GM19351 (cell line): Measurements from ENCODE around the gene ACOX3.
"Not testable (repeated sequence)": the region's sequence is repeated elsewhere in the genome, so short reads cannot be mapped to it uniquely, and the experiment has no call there.

Experiments
- ATAC-seq: cut with Tn5 transposase; IDR thresholded peaks from one replicate; pipeline ENCODE4 v1.9.1; 2021; ENCODE audit warnings: mild to moderate bottlenecking, moderate library complexity; ENCODE audit not compliant: unreplicated experiment

Gene ACOX3

DNA sequence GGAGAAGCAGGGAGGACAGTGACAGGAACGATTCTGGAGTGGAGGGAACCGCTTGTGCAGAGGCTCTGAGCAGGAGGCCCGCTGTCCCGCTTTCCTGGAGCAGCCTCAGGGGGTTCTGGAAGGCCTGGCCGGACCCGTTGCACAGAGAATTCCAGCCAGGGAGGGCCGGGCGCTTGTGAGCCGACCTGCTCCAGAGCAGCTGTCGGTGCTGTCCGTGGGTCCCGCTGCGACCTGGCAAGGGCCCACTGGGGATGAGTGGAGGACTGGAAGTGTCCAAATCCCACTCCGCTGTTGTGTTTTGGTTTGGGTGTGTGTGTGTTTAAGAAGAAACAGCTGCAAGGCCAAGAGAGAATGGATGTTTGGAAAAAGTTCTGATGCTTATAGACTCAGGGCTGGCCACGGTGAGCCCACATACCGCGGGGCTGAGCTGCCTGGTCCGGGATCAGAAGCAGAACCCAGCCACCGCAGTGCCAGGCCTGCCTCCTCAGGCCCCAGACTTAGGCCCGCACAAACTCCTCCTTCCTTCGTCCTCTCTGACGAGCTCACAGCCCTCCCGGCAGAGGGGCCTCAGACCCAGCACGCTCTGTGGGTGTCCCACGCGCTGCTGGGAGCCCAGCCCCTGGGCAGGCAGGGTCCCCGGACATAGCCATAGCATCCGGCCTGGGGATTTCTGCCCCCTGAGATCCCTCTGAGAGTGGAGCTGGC, 97.1 kb downstream of the ACOX3 start:
- no peak for ATAC-seq

DNA sequence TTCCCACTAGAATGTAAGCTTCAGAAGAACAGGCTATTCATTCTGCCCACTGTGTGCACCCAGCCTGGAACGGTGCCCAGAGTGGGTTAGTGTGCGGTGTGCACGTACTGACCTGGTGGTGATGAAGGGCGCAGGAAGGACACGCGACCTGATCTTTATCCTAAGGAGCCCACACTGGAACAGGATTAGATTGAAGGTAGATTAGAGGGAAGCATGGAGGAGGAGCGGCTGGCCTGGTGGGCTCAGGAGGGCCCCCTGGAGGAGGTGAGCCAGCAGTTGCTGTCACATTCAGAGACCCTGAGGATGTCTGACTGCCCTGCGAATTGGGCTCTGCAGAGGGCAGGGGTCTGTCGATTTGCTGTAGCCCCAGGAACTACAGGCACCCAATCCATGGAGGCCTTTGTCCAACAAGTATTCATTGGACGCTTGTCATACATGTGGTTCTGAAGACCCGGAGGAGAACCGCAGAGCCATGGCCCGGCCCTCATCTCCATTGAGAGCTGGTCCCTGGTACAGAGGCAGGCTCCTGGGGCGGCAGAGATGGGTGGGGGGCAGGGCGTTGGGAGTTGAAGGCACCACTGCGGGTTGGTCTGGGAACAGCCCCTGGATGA, 97.8 kb downstream of the ACOX3 start:
- no peak for ATAC-seq

DNA sequence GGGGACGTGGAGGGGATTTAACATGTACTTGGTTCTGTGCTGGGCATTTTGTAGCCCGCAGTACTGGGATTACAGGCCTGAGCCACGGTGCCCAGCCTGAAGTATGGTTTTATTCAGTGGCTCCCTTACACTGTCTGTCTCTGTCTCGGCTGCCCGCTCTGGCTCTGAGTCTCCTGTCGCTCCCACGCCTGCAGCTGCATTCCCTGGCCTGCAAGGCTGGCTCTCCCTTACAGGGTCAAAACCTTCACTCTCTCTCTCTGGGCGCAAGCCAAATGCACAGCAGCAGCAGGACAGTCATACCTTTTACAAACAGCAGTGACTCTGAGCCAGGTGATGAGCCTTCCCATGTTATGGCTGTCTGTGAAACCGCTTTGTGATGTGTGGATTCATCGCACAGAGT, 98.8 kb downstream of the ACOX3 start:
- ATAC-seq = no peak

DNA sequence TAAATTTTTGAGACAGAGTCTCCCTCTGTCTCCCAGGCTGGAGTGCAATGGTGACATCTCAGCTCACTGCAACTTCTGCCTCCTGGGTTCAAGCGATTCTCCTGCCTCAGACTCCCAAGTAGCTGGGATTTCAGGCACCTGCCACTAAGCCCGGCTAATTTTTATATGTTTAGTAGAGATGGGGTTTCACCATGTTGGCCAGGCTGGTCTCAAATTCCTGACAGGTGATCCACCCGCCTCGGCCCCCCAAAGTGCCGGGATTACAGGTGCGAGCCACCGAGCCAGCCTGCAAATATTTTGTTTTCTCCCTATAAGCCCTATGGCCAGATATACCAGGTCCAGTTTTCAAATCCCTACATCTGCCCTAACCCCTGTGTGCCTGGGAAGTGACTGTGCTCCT, 99.2 kb downstream of the ACOX3 start:
- ATAC-seq = not testable (repeated sequence)

DNA sequence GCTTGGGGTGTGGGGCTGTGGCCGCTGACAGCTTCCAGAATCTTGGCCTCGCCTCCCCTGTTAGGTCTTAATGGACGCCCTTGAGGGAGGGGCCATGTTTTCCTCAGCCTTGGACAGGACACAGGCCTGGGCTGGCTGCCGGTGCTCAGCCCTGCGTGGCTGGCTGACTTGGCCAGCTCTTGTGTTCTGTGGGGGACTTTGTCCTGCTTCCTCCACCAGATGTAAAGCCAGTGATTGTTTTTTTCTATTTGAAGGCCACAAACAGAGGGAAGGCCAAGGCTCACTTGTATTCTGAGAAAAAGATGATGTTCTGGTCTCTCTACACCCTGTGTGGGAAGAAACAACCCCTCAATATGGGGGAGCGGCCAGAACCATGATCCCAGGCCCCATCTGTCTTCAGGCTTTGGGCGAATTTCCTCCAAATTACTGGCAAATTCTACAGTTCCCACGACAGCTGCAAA, 99.7 kb downstream of the ACOX3 start:
- ATAC-seq = no peak

DNA sequence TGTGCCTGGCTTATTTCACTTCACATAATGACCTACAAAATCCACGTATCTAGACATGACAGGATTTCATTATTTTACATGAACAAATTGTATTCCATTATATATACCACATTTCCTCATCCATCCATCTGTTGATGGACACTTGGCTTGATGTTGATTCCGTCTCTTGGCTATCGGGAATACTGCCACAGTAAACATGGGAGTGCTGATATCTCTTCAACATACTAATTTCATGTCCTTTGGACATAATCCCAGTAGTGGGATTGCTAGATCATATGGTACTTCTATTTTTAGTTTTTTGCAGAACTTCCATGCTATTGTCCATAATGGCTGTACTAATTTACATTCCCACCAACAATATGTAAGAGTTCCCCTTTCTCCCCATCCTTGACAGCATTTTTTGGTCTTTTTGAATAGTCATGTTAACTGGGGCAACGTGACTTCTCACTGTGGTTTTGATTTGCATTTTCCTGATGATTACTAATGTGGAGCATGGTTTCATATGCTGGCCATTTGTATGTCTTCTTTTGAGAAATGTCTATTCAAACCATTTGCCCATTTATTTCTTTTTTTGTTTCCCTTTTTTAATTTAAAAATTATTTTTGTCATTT, 102.1 kb downstream of the ACOX3 start:
- ATAC-seq = no peak

DNA sequence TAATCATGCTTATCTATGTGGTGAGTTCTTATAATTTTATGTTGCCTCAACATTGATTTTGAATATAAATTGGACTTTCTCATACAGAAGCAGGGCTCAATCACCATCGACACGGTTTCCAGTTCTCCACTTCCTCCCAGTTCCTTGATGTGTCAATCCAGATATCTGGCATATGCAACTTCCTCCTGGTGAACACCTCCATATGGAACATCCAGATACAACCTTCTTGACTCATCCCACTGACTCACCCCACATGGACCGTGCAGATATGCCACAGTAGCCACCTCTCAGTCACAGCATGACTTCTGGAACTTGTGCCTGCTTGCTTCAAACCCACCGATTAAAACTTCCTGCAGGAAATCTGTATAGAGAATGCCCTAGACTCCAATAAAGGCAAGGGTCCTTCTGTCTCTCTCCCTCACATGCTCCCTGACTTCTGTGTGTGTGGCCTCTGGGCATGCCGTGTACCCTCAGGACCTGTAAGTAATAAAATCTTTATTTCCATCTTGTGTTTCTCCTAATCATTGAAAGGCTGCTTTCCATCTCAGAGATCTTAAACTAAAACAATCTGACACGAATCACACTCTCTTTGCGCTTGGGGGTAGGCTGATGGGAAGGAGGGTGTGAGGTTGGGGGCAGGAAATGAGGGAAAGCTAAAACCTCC, 104.0 kb downstream of the ACOX3 start:
- no peak for ATAC-seq

DNA sequence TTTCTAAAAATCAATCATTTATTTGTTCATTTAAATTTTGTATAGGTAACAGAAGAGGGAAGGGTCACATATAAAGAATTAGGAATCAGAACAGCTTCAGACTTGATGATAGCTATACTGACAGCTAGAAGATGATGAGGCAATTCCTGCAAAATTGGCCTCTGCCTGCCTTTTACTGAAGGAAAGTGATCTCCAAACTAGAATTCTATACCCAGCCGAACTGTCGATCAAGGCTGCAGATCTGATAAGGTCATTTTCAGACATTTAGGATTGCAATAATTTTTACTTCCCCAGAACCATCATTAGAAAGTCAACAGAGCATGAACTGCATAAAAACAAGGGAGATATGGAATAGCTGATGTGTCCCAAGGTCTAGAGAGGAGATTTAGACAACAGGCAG, 104.7 kb downstream of the ACOX3 start:
- ATAC-seq = no peak

DNA sequence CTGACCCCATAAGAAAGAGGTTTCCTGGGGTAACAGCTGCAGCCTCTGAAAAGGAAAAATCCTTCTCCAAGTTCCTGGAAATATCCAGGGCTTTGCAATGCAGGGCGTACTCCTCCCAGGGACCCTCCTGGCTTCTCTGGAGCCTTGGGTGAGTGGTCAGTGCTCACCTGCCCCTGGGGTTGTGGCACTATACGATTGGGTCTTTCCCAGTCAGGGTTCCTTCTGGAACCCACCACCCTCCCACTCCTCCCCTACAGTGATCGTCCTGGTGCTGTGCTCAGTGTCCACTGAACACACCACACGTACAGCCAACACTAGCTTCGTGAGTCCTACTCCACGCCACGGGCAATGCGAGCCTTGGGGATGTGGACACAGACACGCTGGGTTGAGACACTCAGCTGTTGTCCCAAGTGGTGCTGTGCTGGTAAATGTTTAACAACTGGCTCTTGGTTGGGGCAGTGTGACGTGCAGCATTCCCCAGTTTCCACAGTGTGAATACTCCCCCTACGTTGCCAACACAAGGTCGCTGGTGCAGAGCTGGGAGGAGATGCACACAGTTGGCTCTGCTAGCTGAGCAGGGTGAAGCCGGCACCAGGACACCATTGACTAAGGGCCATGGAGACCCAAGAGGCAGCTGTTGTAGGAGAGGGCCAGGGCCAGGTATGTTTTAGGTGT, 105.6 kb downstream of the ACOX3 start:
- no peak for ATAC-seq

DNA sequence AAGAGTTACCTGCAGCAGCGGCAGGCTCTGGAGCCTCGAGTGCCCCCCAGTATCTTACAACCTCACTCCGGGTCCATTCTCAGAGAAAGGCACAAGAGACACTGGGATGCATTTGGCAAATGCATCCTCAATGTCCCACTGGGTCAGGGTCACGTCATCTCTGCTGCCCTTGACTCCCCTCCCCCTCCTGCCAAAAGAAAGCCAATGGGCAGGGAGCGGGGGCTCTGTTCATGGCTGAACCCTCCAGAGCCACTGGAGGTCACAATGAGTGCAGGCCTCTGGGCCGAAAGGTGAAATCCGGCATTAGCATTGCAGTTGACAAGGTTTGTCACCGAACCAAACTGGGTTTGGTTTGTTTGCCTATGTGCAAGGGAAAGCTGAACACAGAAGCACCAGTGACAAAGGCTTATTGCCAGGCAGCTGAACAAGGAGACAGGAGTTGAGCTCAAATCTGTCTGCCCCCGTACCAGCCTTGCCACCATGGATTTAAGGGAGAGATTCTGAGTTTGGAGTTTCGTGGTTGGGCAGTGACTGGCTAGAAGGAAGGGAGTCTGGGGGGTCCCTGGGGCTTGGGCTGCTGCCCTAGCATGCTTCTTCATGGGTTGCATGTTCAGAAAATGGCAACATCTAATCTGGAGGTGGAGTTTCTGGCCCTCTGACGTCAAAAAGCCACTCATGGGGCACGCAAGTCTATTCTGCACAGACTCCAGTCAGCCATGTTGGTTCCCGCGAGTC, 106.6 kb downstream of the ACOX3 start:
- no peak for ATAC-seq

DNA sequence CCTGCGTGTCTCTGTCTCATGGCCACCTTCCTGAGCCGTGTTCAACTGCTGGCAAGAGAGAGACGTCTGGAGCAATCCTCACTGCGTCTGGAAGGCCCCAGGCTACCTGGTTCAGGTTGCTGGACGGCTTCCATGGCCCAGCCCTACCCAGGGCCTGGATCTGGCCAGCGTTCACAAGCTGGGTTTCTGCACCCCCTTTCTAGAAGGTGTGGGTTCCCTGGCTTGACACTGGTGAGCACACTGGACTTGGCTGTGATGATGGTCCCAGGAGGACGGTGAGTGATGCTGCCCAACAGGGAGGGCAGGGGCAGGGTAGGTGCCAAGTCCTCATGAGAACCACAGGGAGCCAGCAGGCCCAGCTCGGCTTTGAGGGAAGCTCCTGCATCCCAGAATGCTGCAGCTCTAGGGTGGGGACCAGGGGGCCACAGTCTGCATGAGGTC, 107.6 kb downstream of the ACOX3 start:
- no peak for ATAC-seq

DNA sequence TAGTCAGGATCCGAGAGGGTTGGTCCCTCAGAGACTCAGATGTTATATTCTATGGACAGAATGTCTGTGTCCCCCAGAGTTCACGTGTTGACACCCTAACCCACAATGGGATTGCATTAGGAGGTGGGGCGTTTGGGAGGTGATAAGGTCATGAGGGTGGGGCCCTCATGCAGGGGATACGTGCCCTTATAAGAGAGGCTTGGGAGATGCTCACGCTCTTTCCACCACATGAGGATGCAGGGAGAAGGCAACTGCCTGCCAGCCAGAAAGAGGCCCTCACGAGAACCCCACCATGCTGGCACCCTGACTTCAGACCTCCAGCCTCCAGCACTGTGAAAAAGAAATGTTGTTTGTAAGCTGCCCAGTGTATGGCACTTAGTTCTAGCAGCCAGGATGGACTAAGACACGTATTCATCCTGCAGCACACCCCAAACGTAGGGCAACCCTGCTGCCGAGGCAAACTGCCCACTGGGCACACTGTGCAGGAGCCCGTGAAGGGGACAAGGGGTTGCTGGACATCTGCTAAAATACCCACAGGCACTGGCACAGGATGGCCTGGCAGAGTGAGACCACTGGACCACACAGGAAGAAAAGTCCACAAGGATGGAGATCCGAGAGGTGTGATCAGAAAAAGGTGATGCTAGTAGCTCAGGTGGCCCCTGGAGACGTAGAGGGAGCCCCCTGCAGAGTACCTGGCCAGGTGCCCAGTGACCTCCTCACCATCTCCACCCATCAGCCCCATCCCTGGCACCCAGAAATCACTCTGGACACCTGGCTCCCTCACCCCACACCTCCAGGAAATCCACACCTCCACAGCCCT, 108.3 kb downstream of the ACOX3 start:
- no peak for ATAC-seq

DNA sequence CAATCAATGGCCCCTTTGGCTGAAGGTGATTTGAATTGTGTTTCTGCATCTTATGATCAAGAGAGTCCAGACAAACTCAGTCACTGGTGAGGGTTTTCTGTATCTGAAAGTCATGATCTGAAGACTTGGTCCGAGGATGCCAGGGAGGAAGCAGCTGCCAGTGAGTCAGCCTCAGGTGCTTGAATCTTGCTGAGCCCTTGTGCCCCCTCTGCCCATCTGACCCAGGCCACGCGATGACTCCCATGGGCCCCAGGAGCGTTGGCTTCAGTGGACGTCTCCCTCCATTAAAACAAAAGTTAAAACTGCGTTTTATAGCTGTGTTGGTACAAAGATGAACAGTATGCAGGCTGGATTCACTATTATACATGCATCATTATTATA, 109.0 kb downstream of the ACOX3 start:
- ATAC-seq = no peak

DNA sequence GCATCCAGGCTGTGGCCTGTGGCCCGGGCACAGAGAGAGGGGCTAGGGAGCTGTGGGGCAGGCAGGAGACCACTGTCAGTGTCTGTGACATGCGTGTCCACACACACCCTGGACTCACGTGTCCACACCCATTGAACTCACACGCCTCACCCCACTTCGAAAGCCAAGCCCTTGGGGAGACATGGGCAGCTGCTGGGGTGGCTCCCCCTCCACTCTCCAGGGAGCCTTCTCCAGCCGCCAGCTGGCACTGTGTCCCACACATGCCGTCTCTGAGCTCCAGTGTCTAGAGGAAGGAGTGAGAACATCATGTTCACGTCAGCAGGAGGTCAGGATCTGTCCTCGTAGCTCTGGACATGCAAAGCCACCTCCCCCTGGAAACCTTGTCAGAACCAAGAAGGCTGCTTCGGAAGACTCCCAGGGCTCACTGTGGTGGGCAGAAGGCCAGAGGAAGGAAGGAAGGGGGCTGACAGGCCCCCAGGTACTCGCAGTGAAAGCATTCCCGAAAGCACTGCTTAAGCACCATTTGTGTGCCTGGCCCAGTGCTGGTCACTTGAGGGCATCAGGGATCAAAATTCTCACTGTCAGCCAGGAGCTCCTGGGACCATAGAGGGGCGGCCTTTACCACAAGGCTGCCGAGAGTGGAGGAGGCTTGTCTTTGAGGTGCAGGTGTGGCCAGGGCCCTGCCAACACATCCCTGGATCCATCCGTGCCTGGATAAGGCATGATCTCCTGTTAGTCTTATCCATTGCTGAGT, 109.5 kb downstream of the ACOX3 start:
- ATAC-seq = no peak

DNA sequence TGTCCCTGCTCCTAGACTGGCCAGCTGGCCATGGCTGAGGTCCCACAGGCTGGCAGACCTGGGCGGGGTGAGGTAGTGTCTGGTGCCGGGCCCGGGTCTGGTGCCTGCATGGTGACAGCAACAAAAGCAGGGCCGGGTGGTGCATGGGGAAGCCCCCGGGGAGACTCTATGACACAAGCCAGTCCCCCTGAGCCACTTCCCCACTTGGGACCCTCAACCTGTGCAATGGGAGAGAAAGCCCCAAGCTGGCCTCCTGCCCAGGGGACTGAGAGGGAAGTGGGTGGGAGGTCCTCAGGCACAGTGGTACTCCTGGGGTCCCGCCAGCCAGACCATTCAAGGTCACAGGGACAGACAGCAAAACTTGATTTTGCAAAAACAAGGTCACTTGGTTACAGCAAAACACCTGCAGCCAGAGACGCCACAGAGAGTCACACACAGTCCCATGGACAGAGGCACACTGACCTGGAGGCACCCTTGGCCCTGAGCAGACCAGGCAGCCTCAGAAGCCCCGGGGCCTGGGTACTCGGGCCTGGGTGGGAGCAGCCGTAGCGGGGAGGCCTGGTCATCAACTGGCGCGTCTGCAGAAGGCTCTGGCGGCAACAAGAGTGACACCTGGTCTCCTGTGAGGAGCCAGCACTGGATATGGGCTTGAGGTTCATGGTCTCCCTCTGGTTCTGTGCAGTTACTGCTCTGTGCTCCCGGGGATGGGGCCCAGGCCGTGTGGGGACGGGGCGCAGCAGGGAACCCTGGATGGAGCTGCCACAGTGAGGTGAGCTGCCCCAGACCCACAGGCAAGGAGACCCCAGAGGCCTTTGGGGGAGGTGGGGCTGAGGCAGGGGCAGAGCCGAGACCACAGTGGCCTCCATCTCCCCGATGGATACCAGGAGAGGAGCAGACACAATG, 110.4 kb downstream of the ACOX3 start:
- ATAC-seq = no peak

DNA sequence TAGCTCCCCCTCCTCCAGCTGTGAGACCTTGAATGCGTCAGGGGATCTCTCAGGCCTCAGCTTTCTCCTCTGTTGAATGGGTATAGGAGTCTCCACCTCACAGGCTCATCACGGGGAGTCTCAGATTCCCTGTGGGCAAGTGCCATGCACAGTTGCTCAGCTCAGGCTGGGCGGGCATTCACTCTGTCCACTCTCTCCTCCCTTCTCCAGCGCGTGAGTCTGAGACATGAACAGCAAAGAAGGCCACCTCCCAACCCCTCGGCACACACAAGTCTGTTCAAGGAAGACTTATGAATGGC, 111.0 kb downstream of the ACOX3 start:
- no peak for ATAC-seq

DNA sequence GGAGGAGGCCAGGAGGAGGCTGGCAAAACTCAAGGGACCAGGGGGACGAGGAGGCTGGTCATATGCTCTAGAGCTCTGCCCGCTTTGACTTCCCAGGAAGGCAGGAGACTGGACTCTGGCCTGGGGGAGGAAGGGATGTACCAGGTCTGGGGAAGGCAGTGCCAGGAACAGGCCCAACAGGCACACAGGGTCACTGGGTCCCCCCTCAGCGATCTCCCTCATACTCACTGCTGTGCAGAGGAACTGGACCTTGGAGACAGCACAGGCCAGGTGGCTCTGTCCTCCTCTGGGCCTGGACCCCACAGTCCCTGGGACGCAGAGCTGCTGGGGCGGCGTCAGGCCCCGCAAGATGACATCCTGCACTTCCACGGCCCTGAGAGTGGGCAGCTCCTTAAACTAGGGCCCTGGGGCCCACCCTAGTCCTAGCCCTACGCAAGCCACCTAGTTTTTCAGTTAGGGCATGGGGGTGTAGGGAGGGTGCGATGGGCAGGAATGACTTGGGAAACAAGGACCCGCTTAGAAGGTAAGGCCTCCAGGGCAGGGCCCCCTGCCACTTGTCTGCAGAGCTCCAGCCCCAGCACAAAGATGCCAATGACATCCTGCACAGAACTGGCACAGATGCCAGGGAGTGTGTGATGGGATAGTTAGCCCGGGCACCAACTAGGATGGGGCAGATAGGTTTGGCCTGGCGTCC, 111.5 kb downstream of the ACOX3 start:
- no peak for ATAC-seq

DNA sequence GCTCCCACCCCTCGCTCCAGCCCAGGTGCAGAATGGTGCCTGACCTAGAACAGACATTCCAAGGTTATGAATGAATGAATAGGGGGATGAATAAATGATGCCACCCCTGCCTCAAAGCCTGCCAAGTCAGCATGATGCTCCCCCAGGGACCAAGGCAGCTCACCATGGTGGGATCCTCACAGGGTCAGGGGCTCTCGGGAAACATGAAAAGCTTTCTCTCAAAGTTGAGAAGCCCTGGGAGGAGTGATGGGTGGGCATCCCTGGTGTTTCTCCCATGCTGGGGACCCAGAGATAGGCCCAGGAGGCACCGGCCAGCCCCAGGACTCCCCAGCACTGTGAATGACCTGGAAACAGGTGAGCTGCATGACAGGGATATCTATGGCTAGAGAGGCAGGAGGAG, 112.1 kb downstream of the ACOX3 start:
- ATAC-seq = no peak
